BJ (cell line): Measurements from ENCODE around the gene LGALS16. TPM values are rescaled to one million over a fixed set of nuclear protein-coding genes. Genes with fewer than 3 reads are reported as not detected.

Experiments used
- CTCF ChIA-PET: fragments of 350-600 bp; formaldehyde crosslinking; extraction: SDS; loops from one replicate; lab custom pipeline; 2021; ENCODE audit warnings: antibody characterized with exemption, inconsistent platforms; lab: Yijun Ruan, JAX
- POLR2A ChIA-PET: fragments of 300-600 bp; sonication (Branson Sonifier 250); formaldehyde crosslinking; extraction: SDS; loops from one replicate; lab custom pipeline; 2021; ENCODE audit warnings: antibody characterized with exemption; lab: Charles Lee
- DNase-seq: peaks from one replicate; pipeline ENCODE4 v3.0.0-alpha.2; 2011; ENCODE audit warnings: low read depth
- H3K27me3 ChIP-seq: 2 replicates; pipeline ENCODE4 v1.6.0; 2011; ENCODE audit warnings: low read length; ENCODE audit not compliant: control insufficient read depth, insufficient read depth
- H3K36me3 ChIP-seq: 2 replicates; pipeline ENCODE4 v1.5.1; 2011; ENCODE audit warnings: low read length; ENCODE audit not compliant: control insufficient read depth, insufficient read depth
- H3K4me3 ChIP-seq: 2 replicates; pipeline ENCODE4 v1.5.1; 2011; ENCODE audit warnings: low read depth, mild to moderate bottlenecking, control low read depth, low read length
- CTCF ChIP-seq: IDR thresholded peaks from 2 replicates; pipeline ENCODE4 v1.5.1; 2011; ENCODE audit warnings: low read depth, mild to moderate bottlenecking, control low read depth, inconsistent platforms, low read length, moderate library complexity; ENCODE audit not compliant: insufficient read depth
- polyA plus RNA-seq: library from polyadenylated mRNA; depleted of rRNA; stranded (reverse); fragments of >200 nt; gene quantifications from 2 replicates; pipeline ENCODE4 v1.2.3, GENCODE V29; 2011

LGALS16 gene
- polyA plus RNA-seq, 1 experiment = not detected

GRCh38 chr19:39695759-39696158, 40.0 kb downstream of the LGALS16 start:
- POLR2A ChIA-PET = no interaction called here
- TF ChIP-seq CTCF = no peak
- no peak for DNase-seq
- Histone ChIP-seq H3K27me3 (no peaks in the 10 kb centered on the region), H3K4me3 (no peak overlapping the region), H3K36me3 (no peaks in the 10 kb centered on the region)
- CTCF ChIA-PET = no interaction called here

GRCh38 chr19:39696387-39696786, 40.7 kb downstream of the LGALS16 start:
- no peak overlapping the region for H3K4me3 ChIP-seq
- H3K36me3 ChIP-seq = no peaks in the 10 kb centered on the region
- TF ChIP-seq CTCF = no peak
- CTCF ChIA-PET = no interaction called here
- no peaks in the 10 kb centered on the region for H3K27me3 ChIP-seq
- POLR2A ChIA-PET = no interaction called here
- no peak for DNase-seq

- Histone ChIP-seq H3K27me3 (no peaks in the 10 kb centered on the region), H3K36me3 (no peaks in the 10 kb centered on the region), H3K4me3 (no peak overlapping the region)
- no peak for DNase-seq
- CTCF ChIA-PET = no interaction called here
- TF ChIP-seq CTCF = no peak
- POLR2A ChIA-PET = no interaction called here
These were observed 42.8 kb downstream of the LGALS16 start for GRCh38 chr19:39698535-39698934.

GRCh38 chr19:39701291-39701690, 45.6 kb downstream of the LGALS16 start:
- no peak for DNase-seq
- no peaks in the 10 kb centered on the region for H3K27me3 ChIP-seq
- POLR2A ChIA-PET = no interaction called here
- TF ChIP-seq CTCF = no peak
- no peak overlapping the region for H3K4me3 ChIP-seq
- CTCF ChIA-PET = no interaction called here
- H3K36me3 ChIP-seq = no peaks in the 10 kb centered on the region

GRCh38 chr19:39704181-39705044, 48.7 kb downstream of the LGALS16 start, which contains the start of gene LGALS14:
Gene LGALS14, plus strand, starts transcription at chr19:39704481. Its CDS starts 48 bp downstream, at chr19:39704529.
- DNase-seq = no peak
- ChIA-PET CTCF (no interaction called here), POLR2A (no interaction called here)
- TF ChIP-seq CTCF = no peak
- H3K27me3 ChIP-seq = no peaks in the 10 kb centered on the region
- H3K4me3 ChIP-seq = no peak within 1 kb of the TSS
- no peaks in the 10 kb centered on the region for H3K36me3 ChIP-seq
